Liver (tissue), 9 donors: ENCODE data around the gene SRGAP1. TPM values are rescaled to one million over a fixed set of nuclear protein-coding genes. Genes with fewer than 3 reads are reported as not detected.

Experiments used
- DNase-seq: peaks from one replicate; pipeline ENCODE4 v3.0.0-alpha.2; 2017; ENCODE audit warnings: low spot score
- H3K27ac ChIP-seq, 2 donors: one replicate each; pipeline ENCODE4 v1.7.0; 2013; ENCODE audit warnings: inconsistent platforms in 2 of 2, low read length in 2 of 2, control low read depth in 1 of 2, low read depth in 1 of 2, mild to moderate bottlenecking in 1 of 2
- H3K27me3 ChIP-seq, 4 donors: one replicate each; pipeline versions ENCODE4 v1.6.1 to v1.7.0; 2013; ENCODE audit warnings: low read length in 3 of 4, inconsistent platforms in 1 of 4, mild to moderate bottlenecking in 1 of 4, moderate library complexity in 1 of 4; ENCODE audit not compliant: control insufficient read depth in 4 of 4, insufficient read depth in 4 of 4
- H3K36me3 ChIP-seq, 4 donors: one replicate each; pipeline versions ENCODE4 v1.6.1 to v1.7.0; 2013; ENCODE audit warnings: low read length in 3 of 4, mild to moderate bottlenecking in 3 of 4, low read depth in 1 of 4, moderate library complexity in 1 of 4; ENCODE audit not compliant: control insufficient read depth in 4 of 4, insufficient read depth in 3 of 4
- H3K4me1 ChIP-seq, 4 donors: one replicate each; pipeline versions ENCODE4 v1.6.1 to v1.7.0; 2013; ENCODE audit warnings: low read length in 3 of 4, mild to moderate bottlenecking in 3 of 4, moderate library complexity in 1 of 4; ENCODE audit not compliant: control insufficient read depth in 4 of 4, insufficient read depth in 4 of 4
- H3K4me3 ChIP-seq, 3 donors: one replicate each; pipeline versions ENCODE4 v1.6.1 to v1.7.0; 2013; ENCODE audit warnings: low read length in 3 of 3, control low read depth in 1 of 3, low read depth in 1 of 3, mild to moderate bottlenecking in 1 of 3
- H3K9ac ChIP-seq, 2 donors: one replicate each; pipeline ENCODE4 v1.7.0; 2013; ENCODE audit warnings: low read length in 2 of 2, mild to moderate bottlenecking in 2 of 2, moderate library complexity in 2 of 2, control low read depth in 1 of 2, low read depth in 1 of 2
- H3K9me3 ChIP-seq, 4 donors: one replicate each; pipeline versions ENCODE4 v1.6.1 to v1.7.0; 2013; ENCODE audit warnings: low read length in 3 of 4; ENCODE audit not compliant: control insufficient read depth in 4 of 4
- EGR1 ChIP-seq, 2 donors: IDR thresholded peaks; 2 replicates each; pipeline ENCODE4 v1.6.1; 2016 to 2018; ENCODE audit warnings: antibody characterized with exemption in 2 of 2, low read depth in 2 of 2
- FOXA1 ChIP-seq: IDR thresholded peaks from 2 replicates; pipeline ENCODE4 v1.6.1; 2016; ENCODE audit warnings: antibody characterized with exemption
- FOXA2 ChIP-seq: IDR thresholded peaks from 2 replicates; pipeline ENCODE4 v1.6.1; 2016; ENCODE audit warnings: antibody characterized with exemption
- GABPA ChIP-seq, 2 donors: IDR thresholded peaks in 1 of 2; conservative IDR thresholded peaks in 1 of 2; 2 replicates each; pipeline ENCODE4 v1.6.1; 2016; ENCODE audit warnings: antibody characterized with exemption in 2 of 2, mild to moderate bottlenecking in 1 of 2, moderate library complexity in 1 of 2
- HNF4A ChIP-seq, 2 donors: conservative IDR thresholded peaks; 2 replicates each; pipeline ENCODE4 v1.6.1; 2016; ENCODE audit warnings: antibody characterized with exemption in 2 of 2, mild to moderate bottlenecking in 2 of 2
- HNF4G ChIP-seq: IDR thresholded peaks from 2 replicates; pipeline ENCODE4 v1.6.1; 2016; ENCODE audit warnings: antibody characterized with exemption
- JUND ChIP-seq, 2 donors: IDR thresholded peaks; 2 replicates each; pipeline ENCODE4 v1.6.1; 2016; ENCODE audit warnings: antibody characterized with exemption in 2 of 2
- NR2F2 ChIP-seq: IDR thresholded peaks from 2 replicates; pipeline ENCODE4 v1.6.1; 2016; ENCODE audit warnings: antibody characterized with exemption
- RAD21 ChIP-seq, 2 donors: IDR thresholded peaks; 2 replicates each; pipeline ENCODE4 v1.6.1; 2016; ENCODE audit warnings: antibody characterized with exemption in 2 of 2, mild to moderate bottlenecking in 2 of 2
- RXRA ChIP-seq, 2 donors: IDR thresholded peaks; 2 replicates each; pipeline ENCODE4 v1.6.1; 2017 to 2018; ENCODE audit warnings: antibody characterized with exemption in 2 of 2, mild to moderate bottlenecking in 1 of 2
- SP1 ChIP-seq: IDR thresholded peaks from 2 replicates; pipeline ENCODE4 v1.6.1; 2018; ENCODE audit warnings: antibody characterized with exemption, mild to moderate bottlenecking
- TAF1 ChIP-seq: conservative IDR thresholded peaks from 2 replicates; pipeline ENCODE4 v1.6.1; 2016; ENCODE audit warnings: antibody characterized with exemption, mild to moderate bottlenecking
- YY1 ChIP-seq: IDR thresholded peaks from 2 replicates; pipeline ENCODE4 v1.6.1; 2016; ENCODE audit warnings: antibody characterized with exemption, mild to moderate bottlenecking
- WGBS: extraction: QIAGEN DNeasy Blood & Tissue Kit; methylation state at CpG from one replicate; pipeline ENCODE4 v1.1.7; 2013; 5-methylcytosine and 5-hydroxymethylcytosine counted together
- polyA plus RNA-seq, 2 donors: library from polyadenylated mRNA; stranded (reverse) in 1 of 2; unstranded in 1 of 2; fragments of 200-250 nt in 1 of 2; fragments of >200 nt in 1 of 2; fragmentation: Nextera tagmentation in 1 of 2; extraction: Ambion mirVana in 1 of 2; gene quantifications; one replicate each; pipeline versions ENCODE4 v1.2.1 to v1.2.3, GENCODE V29; 2013 to 2015
- total RNA-seq, 2 donors: library from RNA; depleted of rRNA; stranded (reverse); fragments of >200 nt; gene quantifications; one replicate each; pipeline ENCODE4 v1.2.3, GENCODE V29; 2014
- TF ChIP-seq, protein P1 (sequence below): IDR thresholded peaks from 2 replicates; pipeline ENCODE4 v1.6.1; 2016; ENCODE audit warnings: antibody characterized with exemption, mild to moderate bottlenecking
- TF ChIP-seq, protein P2 (sequence below): IDR thresholded peaks from 2 replicates; pipeline ENCODE4 v1.6.1; 2016; ENCODE audit warnings: antibody characterized with exemption
- TF ChIP-seq, protein P3 (sequence below): fragments of 150-350 bp; IDR thresholded peaks from 2 replicates; pipeline ENCODE4 v1.5.1; 2017; ENCODE audit warnings: improper control_type of control experiment, low read depth, low read length; ENCODE audit not compliant: missing input control
- TF ChIP-seq, protein P4 (sequence below): IDR thresholded peaks from 2 replicates; pipeline ENCODE4 v1.6.1; 2016; ENCODE audit warnings: antibody characterized with exemption
- TF ChIP-seq, protein P5 (sequence below): IDR thresholded peaks from 2 replicates; pipeline ENCODE4 v1.6.1; 2016; ENCODE audit warnings: antibody characterized with exemption
- donor health status: healthy.
- donor health status: healthy.
- donor health status: healthy.
- donor health status: healthy.
- donor health status: healthy.

Gene SRGAP1
- total and polyA plus RNA-seq, 4 donors: 0.28 to 1.3 (median 0.85) TPM

DNA sequence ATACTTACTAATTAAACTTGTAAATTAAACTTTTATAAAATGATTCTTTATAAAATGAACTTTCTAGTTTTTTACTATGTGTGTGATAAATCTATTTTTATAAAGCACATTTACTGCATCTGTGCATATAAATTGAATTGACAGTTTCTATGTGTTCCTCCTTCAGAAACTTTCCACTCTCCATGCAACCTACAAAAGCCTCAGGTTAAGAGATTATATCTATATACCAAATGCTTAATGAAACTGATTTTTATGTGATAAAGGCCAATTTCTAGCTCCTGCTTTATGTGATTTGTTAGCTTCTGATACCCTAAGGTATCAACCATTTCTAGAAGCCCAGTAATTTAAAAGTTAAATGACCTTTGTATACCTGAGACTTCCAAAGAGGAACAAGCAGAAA, 174.0 kb downstream of the SRGAP1 start:
- no peaks in the 10 kb centered on the region for H3K36me3 ChIP-seq
- no peak for DNase-seq
- H3K4me3 ChIP-seq: no peak overlapping the region
- no peak for TF ChIP-seq GABPA (IDR thresholded peaks at IDR 0.05 in 1 of 2, conservative IDR thresholded peaks at IDR 0.05 in 1 of 2)
- no peak for TF ChIP-seq NR2F2
- TF ChIP-seq, protein P1, sequence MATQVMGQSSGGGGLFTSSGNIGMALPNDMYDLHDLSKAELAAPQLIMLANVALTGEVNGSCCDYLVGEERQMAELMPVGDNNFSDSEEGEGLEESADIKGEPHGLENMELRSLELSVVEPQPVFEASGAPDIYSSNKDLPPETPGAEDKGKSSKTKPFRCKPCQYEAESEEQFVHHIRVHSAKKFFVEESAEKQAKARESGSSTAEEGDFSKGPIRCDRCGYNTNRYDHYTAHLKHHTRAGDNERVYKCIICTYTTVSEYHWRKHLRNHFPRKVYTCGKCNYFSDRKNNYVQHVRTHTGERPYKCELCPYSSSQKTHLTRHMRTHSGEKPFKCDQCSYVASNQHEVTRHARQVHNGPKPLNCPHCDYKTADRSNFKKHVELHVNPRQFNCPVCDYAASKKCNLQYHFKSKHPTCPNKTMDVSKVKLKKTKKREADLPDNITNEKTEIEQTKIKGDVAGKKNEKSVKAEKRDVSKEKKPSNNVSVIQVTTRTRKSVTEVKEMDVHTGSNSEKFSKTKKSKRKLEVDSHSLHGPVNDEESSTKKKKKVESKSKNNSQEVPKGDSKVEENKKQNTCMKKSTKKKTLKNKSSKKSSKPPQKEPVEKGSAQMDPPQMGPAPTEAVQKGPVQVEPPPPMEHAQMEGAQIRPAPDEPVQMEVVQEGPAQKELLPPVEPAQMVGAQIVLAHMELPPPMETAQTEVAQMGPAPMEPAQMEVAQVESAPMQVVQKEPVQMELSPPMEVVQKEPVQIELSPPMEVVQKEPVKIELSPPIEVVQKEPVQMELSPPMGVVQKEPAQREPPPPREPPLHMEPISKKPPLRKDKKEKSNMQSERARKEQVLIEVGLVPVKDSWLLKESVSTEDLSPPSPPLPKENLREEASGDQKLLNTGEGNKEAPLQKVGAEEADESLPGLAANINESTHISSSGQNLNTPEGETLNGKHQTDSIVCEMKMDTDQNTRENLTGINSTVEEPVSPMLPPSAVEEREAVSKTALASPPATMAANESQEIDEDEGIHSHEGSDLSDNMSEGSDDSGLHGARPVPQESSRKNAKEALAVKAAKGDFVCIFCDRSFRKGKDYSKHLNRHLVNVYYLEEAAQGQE: no peak
- TF ChIP-seq RAD21 (IDR thresholded peaks at IDR 0.05): no peak
- TF ChIP-seq, protein P2, sequence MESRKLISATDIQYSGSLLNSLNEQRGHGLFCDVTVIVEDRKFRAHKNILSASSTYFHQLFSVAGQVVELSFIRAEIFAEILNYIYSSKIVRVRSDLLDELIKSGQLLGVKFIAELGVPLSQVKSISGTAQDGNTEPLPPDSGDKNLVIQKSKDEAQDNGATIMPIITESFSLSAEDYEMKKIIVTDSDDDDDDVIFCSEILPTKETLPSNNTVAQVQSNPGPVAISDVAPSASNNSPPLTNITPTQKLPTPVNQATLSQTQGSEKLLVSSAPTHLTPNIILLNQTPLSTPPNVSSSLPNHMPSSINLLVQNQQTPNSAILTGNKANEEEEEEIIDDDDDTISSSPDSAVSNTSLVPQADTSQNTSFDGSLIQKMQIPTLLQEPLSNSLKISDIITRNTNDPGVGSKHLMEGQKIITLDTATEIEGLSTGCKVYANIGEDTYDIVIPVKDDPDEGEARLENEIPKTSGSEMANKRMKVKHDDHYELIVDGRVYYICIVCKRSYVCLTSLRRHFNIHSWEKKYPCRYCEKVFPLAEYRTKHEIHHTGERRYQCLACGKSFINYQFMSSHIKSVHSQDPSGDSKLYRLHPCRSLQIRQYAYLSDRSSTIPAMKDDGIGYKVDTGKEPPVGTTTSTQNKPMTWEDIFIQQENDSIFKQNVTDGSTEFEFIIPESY: no peak
- TF ChIP-seq FOXA2: no peak
- no peak overlapping the region for H3K9ac ChIP-seq
- no peaks in the 10 kb centered on the region for H3K4me1 ChIP-seq
- H3K9me3 ChIP-seq: no peaks in the 10 kb centered on the region
- no peak overlapping the region for H3K27ac ChIP-seq
- H3K27me3 ChIP-seq: no peaks in the 10 kb centered on the region

DNA sequence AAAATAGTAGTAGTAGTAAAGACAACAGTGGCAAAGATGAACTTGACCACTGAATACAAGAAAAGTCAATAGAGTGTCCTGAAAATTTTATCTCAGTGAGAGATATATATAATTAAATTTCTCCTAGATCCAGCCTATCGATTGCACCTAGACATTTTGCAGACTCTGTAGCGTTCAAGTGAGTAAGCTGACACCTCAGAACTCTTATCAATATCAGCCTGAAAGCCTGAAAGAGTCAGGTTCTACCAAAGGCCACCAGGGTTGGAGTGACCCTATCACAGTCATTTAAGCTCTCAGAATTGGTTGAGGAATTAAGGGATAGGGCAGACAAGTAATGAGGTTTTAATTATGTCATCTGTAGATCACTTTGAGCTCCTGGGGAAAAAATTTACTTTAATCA, 174.6 kb downstream of the SRGAP1 start:
- TF ChIP-seq RXRA (IDR thresholded peaks at IDR 0.05): no peak
- TF ChIP-seq, protein P3, sequence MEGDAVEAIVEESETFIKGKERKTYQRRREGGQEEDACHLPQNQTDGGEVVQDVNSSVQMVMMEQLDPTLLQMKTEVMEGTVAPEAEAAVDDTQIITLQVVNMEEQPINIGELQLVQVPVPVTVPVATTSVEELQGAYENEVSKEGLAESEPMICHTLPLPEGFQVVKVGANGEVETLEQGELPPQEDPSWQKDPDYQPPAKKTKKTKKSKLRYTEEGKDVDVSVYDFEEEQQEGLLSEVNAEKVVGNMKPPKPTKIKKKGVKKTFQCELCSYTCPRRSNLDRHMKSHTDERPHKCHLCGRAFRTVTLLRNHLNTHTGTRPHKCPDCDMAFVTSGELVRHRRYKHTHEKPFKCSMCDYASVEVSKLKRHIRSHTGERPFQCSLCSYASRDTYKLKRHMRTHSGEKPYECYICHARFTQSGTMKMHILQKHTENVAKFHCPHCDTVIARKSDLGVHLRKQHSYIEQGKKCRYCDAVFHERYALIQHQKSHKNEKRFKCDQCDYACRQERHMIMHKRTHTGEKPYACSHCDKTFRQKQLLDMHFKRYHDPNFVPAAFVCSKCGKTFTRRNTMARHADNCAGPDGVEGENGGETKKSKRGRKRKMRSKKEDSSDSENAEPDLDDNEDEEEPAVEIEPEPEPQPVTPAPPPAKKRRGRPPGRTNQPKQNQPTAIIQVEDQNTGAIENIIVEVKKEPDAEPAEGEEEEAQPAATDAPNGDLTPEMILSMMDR: no peak
- no peak for TF ChIP-seq EGR1 (IDR thresholded peaks at IDR 0.05; ENCODE audit: low read depth in 2 of 2)
- no peak for TF ChIP-seq HNF4G
- TF ChIP-seq HNF4A (conservative IDR thresholded peaks at IDR 0.05): no peak
- TF ChIP-seq YY1: no peak
- no peak for TF ChIP-seq NR2F2
- TF ChIP-seq TAF1: no peak
- TF ChIP-seq GABPA (IDR thresholded peaks at IDR 0.05 in 1 of 2, conservative IDR thresholded peaks at IDR 0.05 in 1 of 2): no peak
- TF ChIP-seq FOXA1: no peak
- no peak for TF ChIP-seq FOXA2
- no peak for TF ChIP-seq JUND (IDR thresholded peaks at IDR 0.05)
- TF ChIP-seq, protein P4, sequence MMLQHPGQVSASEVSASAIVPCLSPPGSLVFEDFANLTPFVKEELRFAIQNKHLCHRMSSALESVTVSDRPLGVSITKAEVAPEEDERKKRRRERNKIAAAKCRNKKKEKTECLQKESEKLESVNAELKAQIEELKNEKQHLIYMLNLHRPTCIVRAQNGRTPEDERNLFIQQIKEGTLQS: no peak
- no peak for TF ChIP-seq RAD21 (IDR thresholded peaks at IDR 0.05)
- no peak for TF ChIP-seq SP1
- TF ChIP-seq, protein P5, sequence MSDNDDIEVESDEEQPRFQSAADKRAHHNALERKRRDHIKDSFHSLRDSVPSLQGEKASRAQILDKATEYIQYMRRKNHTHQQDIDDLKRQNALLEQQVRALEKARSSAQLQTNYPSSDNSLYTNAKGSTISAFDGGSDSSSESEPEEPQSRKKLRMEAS: no peak
- TF ChIP-seq, protein P2: no peak
- TF ChIP-seq, protein P1: no peak
- Histone ChIP-seq H3K9me3 (no peaks in the 10 kb centered on the region), H3K9ac (no peak overlapping the region), H3K36me3 (no peaks in the 10 kb centered on the region), H3K4me1 (no peaks in the 10 kb centered on the region), H3K27me3 (no peaks in the 10 kb centered on the region), H3K4me3 (no peak overlapping the region), H3K27ac (no peak overlapping the region)
- DNase-seq: no peak
- WGBS: 88% methylated on average over 2 of the region's 2 CpGs
